B cell (primary cell): Measurements from ENCODE around the gene PRAMEF1. TPM values are rescaled to one million over a fixed set of nuclear protein-coding genes. Genes with fewer than 3 reads are reported as not detected.

ENCODE experiments used
- ATAC-seq: fragments of 200-7000 bp; cut with Tn5 transposase; one replicate; pipeline ENCODE4 v1.10.0; 2021; ENCODE audit warnings: low read depth, mild to moderate bottlenecking, moderate number of reproducible peaks, moderate library complexity
- CTCF ChIA-PET: fragments of 350-600 bp; sonication (Branson Sonifier 250); formaldehyde crosslinking; loops from one replicate; lab custom pipeline; 2021; ENCODE audit warnings: antibody characterized with exemption, inconsistent platforms; lab: Charles Lee
- POLR2A ChIA-PET: fragments of 350-600 bp; sonication (Branson Sonifier 250); formaldehyde crosslinking; loops from one replicate; lab custom pipeline; 2021; ENCODE audit warnings: antibody characterized with exemption; lab: Charles Lee
- DNase-seq: peaks from one replicate; pipeline ENCODE4 v3.0.0; 2013
- H2AFZ ChIP-seq: 2 replicates; pipeline ENCODE4 v1.6.1; 2012; ENCODE audit warnings: mild to moderate bottlenecking, low read depth, low read length; ENCODE audit not compliant: insufficient read depth, poor library complexity, severe bottlenecking
- H3K27ac ChIP-seq, 2 donors: 1 replicate in 1 of 2; 2 replicates in 1 of 2; pipeline ENCODE4 v1.5.1; 2012 to 2013; ENCODE audit warnings: low read length in 2 of 2, mild to moderate bottlenecking in 2 of 2, moderate library complexity in 1 of 2
- H3K27me3 ChIP-seq, 4 experiments: fragments of 200-600 bp in 1 of 4; sonication (generic) in 1 of 4; replicated peaks in 1 of 4; 1 replicate in 2 of 4; 2 replicates in 2 of 4; pipeline versions ENCODE4 v1.6.1 to v1.7.0; 2013 to 2016; ENCODE audit warnings: low read length in 3 of 4, mild to moderate bottlenecking in 2 of 4, mixed read lengths in 1 of 4, moderate library complexity in 1 of 4; ENCODE audit not compliant: insufficient read depth in 4 of 4, control insufficient read depth in 3 of 4; ENCODE audit errors: control extremely low read depth in 1 of 4
- H3K36me3 ChIP-seq, 2 experiments: replicated peaks in 1 of 2; 1 replicate in 1 of 2; 2 replicates in 1 of 2; pipeline versions ENCODE4 v1.6.1 to v1.7.1; 2013; ENCODE audit warnings: low read length in 1 of 2; ENCODE audit not compliant: insufficient read depth in 2 of 2, control insufficient read depth in 1 of 2; ENCODE audit errors: control extremely low read depth in 1 of 2, extremely low read depth in 1 of 2
- H3K4me1 ChIP-seq, 2 donors: fragments of 200-600 bp in 1 of 2; sonication (generic) in 1 of 2; 1 replicate in 1 of 2; 2 replicates in 1 of 2; pipeline versions ENCODE4 v1.5.1 to v1.6.1; 2013 to 2017; ENCODE audit warnings: low read length in 2 of 2; ENCODE audit not compliant: control insufficient read depth in 2 of 2, insufficient read depth in 2 of 2
- H3K4me2 ChIP-seq: replicated peaks from 2 replicates; pipeline ENCODE3; 2012; ENCODE audit warnings: mild to moderate bottlenecking, low read depth, low read length; ENCODE audit not compliant: poor library complexity, severe bottlenecking
- H3K4me3 ChIP-seq, 5 experiments: fragments of 200-600 bp in 1 of 5; sonication (generic) in 1 of 5; 1 replicate in 3 of 5; 2 replicates in 2 of 5; pipeline versions ENCODE4 v1.5.1 to v1.7.0; 2011 to 2016; ENCODE audit warnings: low read length in 4 of 5, mild to moderate bottlenecking in 4 of 5, low read depth in 2 of 5, control low read depth in 1 of 5, moderate library complexity in 1 of 5; ENCODE audit not compliant: insufficient read depth in 1 of 5; ENCODE audit errors: control extremely low read depth in 1 of 5, extremely low read depth in 1 of 5
- H3K79me2 ChIP-seq: fragments of 200-600 bp; sonication (generic); one replicate; pipeline ENCODE4 v1.6.0; 2016; ENCODE audit warnings: low read length; ENCODE audit not compliant: control insufficient read depth, insufficient read depth
- H3K9ac ChIP-seq: fragments of 200-600 bp; sonication (generic); 2 replicates; pipeline ENCODE4 v1.6.1; 2017; ENCODE audit warnings: mild to moderate bottlenecking, low read length, moderate library complexity
- H3K9me3 ChIP-seq, 3 donors: one replicate each; pipeline versions ENCODE4 v1.6.1 to v1.7.1; 2013; ENCODE audit warnings: low read length in 2 of 3; ENCODE audit not compliant: control insufficient read depth in 2 of 3, insufficient read depth in 1 of 3; ENCODE audit errors: control extremely low read depth in 1 of 3
- H4K20me1 ChIP-seq: 2 replicates; pipeline ENCODE4 v1.6.0; 2012; ENCODE audit warnings: mild to moderate bottlenecking, low read length; ENCODE audit not compliant: insufficient read depth, control insufficient read depth, poor library complexity, severe bottlenecking
- H3K27ac Mint-ChIP-seq: one replicate; pipeline ENCODE4 v1.8.0; 2021; ENCODE audit warnings: mixed read lengths
- H3K27me3 Mint-ChIP-seq: one replicate; pipeline ENCODE4 v1.8.0; 2021; ENCODE audit warnings: mixed read lengths
- H3K4me1 Mint-ChIP-seq: one replicate; pipeline ENCODE4 v1.8.0; 2021; ENCODE audit warnings: mixed read lengths
- H3K4me3 Mint-ChIP-seq: one replicate; pipeline ENCODE4 v1.8.0; 2021; ENCODE audit warnings: mixed read lengths
- H3K9me3 Mint-ChIP-seq: one replicate; pipeline ENCODE4 v1.8.0; 2022; ENCODE audit warnings: mixed read lengths; ENCODE audit not compliant: insufficient read depth
- EZH2 ChIP-seq: IDR thresholded peaks from 2 replicates; pipeline ENCODE4 v1.6.1; 2012; ENCODE audit warnings: borderline replicate concordance, low read depth, mild to moderate bottlenecking, moderate library complexity, low read length; ENCODE audit not compliant: insufficient read depth, poor library complexity, severe bottlenecking
- WGBS: methylation state at CpG from one replicate; pipeline ENCODE4 v1.1.5; 2013; ENCODE audit warnings: missing lambda C conversion rate; ENCODE audit not compliant: insufficient coverage; 5-methylcytosine and 5-hydroxymethylcytosine counted together
- intact Hi-C: fragments of 100-400 bp; cut with micrococcal nuclease; formaldehyde crosslinking; loops from one replicate; pipeline ENCODE4 v1.10.0; 2022
- polyA plus RNA-seq: library from polyadenylated mRNA; depleted of rRNA; stranded (reverse); fragments of >200 nt; gene quantifications from 2 replicates; pipeline ENCODE4 v1.2.3, GENCODE V29; 2012
- total RNA-seq, 2 donors: library from RNA; stranded (reverse); fragments of 120-200 nt in 1 of 2; gene quantifications; 1 replicate in 1 of 2; 2 replicates in 1 of 2; pipeline versions ENCODE4 v1.2.3 to v1.2.4, GENCODE V29; 2013 to 2022
- TF ChIP-seq, protein P1 (sequence below): fragments of 200-600 bp; IDR thresholded peaks from one replicate; pipeline ENCODE4 v1.8.0; 2022; ENCODE audit warnings: antibody characterized with exemption, mild to moderate bottlenecking

The PRAMEF1 gene
- total and polyA plus RNA-seq, 2 donors (not counting 1 experiment from before 2014, with no cell fraction given) = not detected

DNA sequence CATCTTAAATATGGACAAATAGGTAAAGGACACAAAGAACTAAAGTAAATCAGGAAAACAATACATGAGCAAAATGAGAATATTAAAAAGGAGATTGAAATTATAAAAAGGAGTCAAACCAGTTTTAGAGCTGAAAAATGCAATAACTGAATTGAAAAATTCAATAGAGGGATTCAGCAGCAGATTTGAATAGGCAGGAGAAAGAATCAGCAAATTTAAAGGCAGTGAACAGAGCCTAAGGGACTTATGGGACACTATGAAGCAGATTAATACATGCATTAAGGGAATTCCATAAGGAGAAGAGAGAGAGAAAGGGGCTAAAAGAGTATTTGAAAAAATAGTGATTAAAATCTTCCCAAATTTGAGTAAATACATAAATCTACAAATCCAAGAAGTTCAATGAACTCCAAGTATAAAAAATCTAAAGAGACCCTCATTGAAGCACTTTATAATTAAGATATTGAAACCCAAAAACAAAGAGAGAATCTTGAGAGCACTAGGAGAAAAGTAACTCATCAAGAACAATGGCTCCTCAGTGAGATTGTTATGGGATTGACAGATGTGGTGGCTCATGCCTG is 42.3 kb upstream of the PRAMEF1 start:
- DNase-seq (no peak), ATAC-seq (no peak)
- no peak overlapping the region for H2AFZ ChIP-seq
- no peak for TF ChIP-seq EZH2
- TF ChIP-seq, protein P1, sequence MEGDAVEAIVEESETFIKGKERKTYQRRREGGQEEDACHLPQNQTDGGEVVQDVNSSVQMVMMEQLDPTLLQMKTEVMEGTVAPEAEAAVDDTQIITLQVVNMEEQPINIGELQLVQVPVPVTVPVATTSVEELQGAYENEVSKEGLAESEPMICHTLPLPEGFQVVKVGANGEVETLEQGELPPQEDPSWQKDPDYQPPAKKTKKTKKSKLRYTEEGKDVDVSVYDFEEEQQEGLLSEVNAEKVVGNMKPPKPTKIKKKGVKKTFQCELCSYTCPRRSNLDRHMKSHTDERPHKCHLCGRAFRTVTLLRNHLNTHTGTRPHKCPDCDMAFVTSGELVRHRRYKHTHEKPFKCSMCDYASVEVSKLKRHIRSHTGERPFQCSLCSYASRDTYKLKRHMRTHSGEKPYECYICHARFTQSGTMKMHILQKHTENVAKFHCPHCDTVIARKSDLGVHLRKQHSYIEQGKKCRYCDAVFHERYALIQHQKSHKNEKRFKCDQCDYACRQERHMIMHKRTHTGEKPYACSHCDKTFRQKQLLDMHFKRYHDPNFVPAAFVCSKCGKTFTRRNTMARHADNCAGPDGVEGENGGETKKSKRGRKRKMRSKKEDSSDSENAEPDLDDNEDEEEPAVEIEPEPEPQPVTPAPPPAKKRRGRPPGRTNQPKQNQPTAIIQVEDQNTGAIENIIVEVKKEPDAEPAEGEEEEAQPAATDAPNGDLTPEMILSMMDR = no peak
- no peak overlapping the region for H3K27ac ChIP-seq
- H3K4me2 ChIP-seq = no peak overlapping the region
- Mint-ChIP-seq H3K27ac (no peak overlapping the region), H3K4me1 (no peaks in the 10 kb centered on the region), H3K9me3 (peaks cover 19% of the 10 kb centered on the region), H3K4me3 (no peak overlapping the region), H3K27me3 (peaks cover 30% of the 10 kb centered on the region)
- H3K79me2 ChIP-seq = no peaks in the 10 kb centered on the region
- no peaks in the 10 kb centered on the region for H3K36me3 ChIP-seq
- ChIA-PET POLR2A (no interaction called here), CTCF (no interaction called here)
- H3K4me3 ChIP-seq = no peak overlapping the region
- no peak overlapping the region for H3K9ac ChIP-seq
- intact Hi-C loops = no loop called here
- no peaks in the 10 kb centered on the region for H4K20me1 ChIP-seq
- H3K4me1 ChIP-seq = no peaks in the 10 kb centered on the region
- H3K9me3 ChIP-seq = peaks cover 10 to 30% (median 12%) of the 10 kb centered on the region in 3 donors
- H3K27me3 ChIP-seq = peaks cover 0 to 3% (median 0%) of the 10 kb centered on the region in 4 experiments

DNA sequence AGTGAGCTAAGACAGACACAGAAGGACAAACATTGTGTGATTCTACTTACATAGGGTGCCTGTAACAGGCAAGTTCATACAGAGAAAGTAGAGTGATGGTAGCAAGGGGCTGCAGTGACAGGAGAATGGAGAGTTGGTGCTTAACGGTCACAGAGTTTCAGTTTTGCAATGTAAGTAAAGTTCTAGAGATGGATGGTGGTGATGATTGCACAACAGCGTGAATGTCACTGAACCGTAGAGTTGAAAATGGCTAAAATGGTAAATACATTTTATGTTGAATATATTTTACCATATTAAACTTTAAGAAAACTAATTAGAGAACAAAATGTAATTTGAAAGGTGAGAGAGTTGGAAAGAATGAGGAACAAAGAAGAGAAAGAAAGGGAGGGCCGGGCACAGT is 36.5 kb upstream of the PRAMEF1 start:
- H2AFZ ChIP-seq = no peak overlapping the region
- no peak overlapping the region for H3K4me3 ChIP-seq
- CTCF ChIA-PET = no interaction called here
- 83% methylated on average over 1 of the region's 4 CpGs for WGBS
- H3K36me3 ChIP-seq = no peaks in the 10 kb centered on the region
- POLR2A ChIA-PET = no interaction called here
- H3K79me2 ChIP-seq = no peaks in the 10 kb centered on the region
- TF ChIP-seq, protein P1 = no peak
- TF ChIP-seq EZH2 = no peak
- no peak for DNase-seq
- peaks cover 7% of the 10 kb centered on the region for H3K9me3 Mint-ChIP-seq
- peaks cover 24% of the 10 kb centered on the region for H3K27me3 Mint-ChIP-seq
- H4K20me1 ChIP-seq = no peaks in the 10 kb centered on the region
- no peaks in the 10 kb centered on the region for H3K4me1 Mint-ChIP-seq
- no peaks in the 10 kb centered on the region for H3K4me1 ChIP-seq
- H3K27ac Mint-ChIP-seq = no peak overlapping the region
- intact Hi-C loops = no loop called here
- no peak overlapping the region for H3K4me3 Mint-ChIP-seq
- H3K27ac ChIP-seq = no peak overlapping the region
- H3K9ac ChIP-seq = no peak overlapping the region
- no peak overlapping the region for H3K4me2 ChIP-seq
- peaks cover 0 to 8% (median 3%) of the 10 kb centered on the region in 3 donors for H3K9me3 ChIP-seq
- no peaks in the 10 kb centered on the region for H3K27me3 ChIP-seq
- ATAC-seq = no peak
